Mucosa of descending colon (tissue), 3 donors: ENCODE measurements around the gene DEF6. TPM values are rescaled to one million over a fixed set of nuclear protein-coding genes. Genes with fewer than 3 reads are reported as not detected.
"Not testable (repeated sequence)": the region's sequence is repeated elsewhere in the genome, so short reads cannot be mapped to it uniquely, and the experiment has no call there.

ENCODE experiments used
- ATAC-seq: fragments of 200-7000 bp; cut with Tn5 transposase; one replicate; pipeline ENCODE4 v1.9.1; 2020; ENCODE audit warnings: mild to moderate bottlenecking, moderate library complexity
- DNase-seq, 3 donors: peaks; one replicate each; pipeline ENCODE4 v3.0.0-alpha.2; 2020
- H3K36me3 ChIP-seq: fragments of 200-600 bp; one replicate; pipeline ENCODE4 v1.8.0; 2021; ENCODE audit warnings: low read depth, mild to moderate bottlenecking
- H3K4me1 ChIP-seq: fragments of 200-600 bp; one replicate; pipeline ENCODE4 v1.8.0; 2021; ENCODE audit warnings: low read depth, mild to moderate bottlenecking
- H3K4me3 ChIP-seq: fragments of 200-600 bp; one replicate; pipeline ENCODE4 v1.8.0; 2021; ENCODE audit warnings: mild to moderate bottlenecking
- H3K9me3 ChIP-seq: fragments of 200-600 bp; one replicate; pipeline ENCODE4 v1.8.0; 2021; ENCODE audit warnings: mild to moderate bottlenecking
- intact Hi-C, 2 donors: fragments of 100-400 bp; cut with DNase I in 1 of 2; cut with micrococcal nuclease in 1 of 2; formaldehyde crosslinking; loops; one replicate each; pipeline versions ENCODE4 v1.11.0 to v1.11.1; 2022; cut with DNase I, micrococcal nuclease
- total RNA-seq, 3 donors: library from RNA; stranded (reverse); fragmentation: NEBNext Ultra II Directional in 2 of 3; extraction: Animal tissue kit (Norgen Biotek cat#: 25700) in 2 of 3; gene quantifications; one replicate each; pipeline versions ENCODE4 v1.2.1 to v1.2.4, GENCODE V29; 2021 to 2023
- TF ChIP-seq, protein P1 (sequence below): fragments of 200-600 bp; IDR thresholded peaks from one replicate; pipeline ENCODE4 v1.8.0; 2022; ENCODE audit warnings: antibody characterized with exemption, mild to moderate bottlenecking
- donor health status: DM: no; HTN: no; CAD: no; lungs with moderate emphysema.
- donor health status: DM: no; HTN: no; CAD: no.
- donor health status: DM: no; HTN: yes; CAD: no.

The DEF6 gene
- total RNA-seq, 3 donors from 2014 or later = 7.4 to 15.1 (median 13.7) TPM

DNA sequence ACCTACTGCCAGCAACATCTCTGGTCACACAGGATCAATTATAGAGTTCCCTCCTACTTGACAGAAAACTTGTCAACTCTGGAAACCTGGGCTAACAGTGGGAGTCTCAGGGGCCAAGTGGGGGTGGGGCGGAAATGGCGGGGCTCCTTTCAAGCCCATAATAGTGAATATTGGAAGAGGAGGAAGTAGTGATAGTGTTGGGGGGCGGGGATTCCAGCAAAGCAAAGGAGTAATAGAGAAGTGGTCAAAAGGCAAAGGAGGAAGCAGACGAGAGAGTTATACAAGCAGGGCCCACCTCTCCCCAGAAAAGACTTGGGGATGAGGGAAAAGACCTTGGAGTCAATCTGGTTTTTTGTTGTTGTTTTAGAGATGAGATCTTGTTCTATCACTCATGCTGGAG lies 2.1 kb downstream of the DEF6 start:
- DNase-seq (peak; percentile 55 to 69 (median 60)), ATAC-seq (no peak)
- intact Hi-C loops = no loop called here
- no peaks in the 10 kb centered on the region for H3K9me3 ChIP-seq
- H3K36me3 ChIP-seq = no peaks in the 10 kb centered on the region
- peaks cover 28% of the 10 kb centered on the region for H3K4me1 ChIP-seq
- TF ChIP-seq, protein P1, sequence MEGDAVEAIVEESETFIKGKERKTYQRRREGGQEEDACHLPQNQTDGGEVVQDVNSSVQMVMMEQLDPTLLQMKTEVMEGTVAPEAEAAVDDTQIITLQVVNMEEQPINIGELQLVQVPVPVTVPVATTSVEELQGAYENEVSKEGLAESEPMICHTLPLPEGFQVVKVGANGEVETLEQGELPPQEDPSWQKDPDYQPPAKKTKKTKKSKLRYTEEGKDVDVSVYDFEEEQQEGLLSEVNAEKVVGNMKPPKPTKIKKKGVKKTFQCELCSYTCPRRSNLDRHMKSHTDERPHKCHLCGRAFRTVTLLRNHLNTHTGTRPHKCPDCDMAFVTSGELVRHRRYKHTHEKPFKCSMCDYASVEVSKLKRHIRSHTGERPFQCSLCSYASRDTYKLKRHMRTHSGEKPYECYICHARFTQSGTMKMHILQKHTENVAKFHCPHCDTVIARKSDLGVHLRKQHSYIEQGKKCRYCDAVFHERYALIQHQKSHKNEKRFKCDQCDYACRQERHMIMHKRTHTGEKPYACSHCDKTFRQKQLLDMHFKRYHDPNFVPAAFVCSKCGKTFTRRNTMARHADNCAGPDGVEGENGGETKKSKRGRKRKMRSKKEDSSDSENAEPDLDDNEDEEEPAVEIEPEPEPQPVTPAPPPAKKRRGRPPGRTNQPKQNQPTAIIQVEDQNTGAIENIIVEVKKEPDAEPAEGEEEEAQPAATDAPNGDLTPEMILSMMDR = no peak
- H3K4me3 ChIP-seq = no peak overlapping the region

GRCh38 chr6:35300848-35301247 lies 3.2 kb downstream of the DEF6 start:
- no peak for DNase-seq
- intact Hi-C loops = no loop called here
- Histone ChIP-seq H3K4me1 (peaks cover 28% of the 10 kb centered on the region), H3K36me3 (no peaks in the 10 kb centered on the region), H3K9me3 (no peaks in the 10 kb centered on the region), H3K4me3 (no peak overlapping the region)
- TF ChIP-seq, protein P1 = no peak
- no peak for ATAC-seq

DNA sequence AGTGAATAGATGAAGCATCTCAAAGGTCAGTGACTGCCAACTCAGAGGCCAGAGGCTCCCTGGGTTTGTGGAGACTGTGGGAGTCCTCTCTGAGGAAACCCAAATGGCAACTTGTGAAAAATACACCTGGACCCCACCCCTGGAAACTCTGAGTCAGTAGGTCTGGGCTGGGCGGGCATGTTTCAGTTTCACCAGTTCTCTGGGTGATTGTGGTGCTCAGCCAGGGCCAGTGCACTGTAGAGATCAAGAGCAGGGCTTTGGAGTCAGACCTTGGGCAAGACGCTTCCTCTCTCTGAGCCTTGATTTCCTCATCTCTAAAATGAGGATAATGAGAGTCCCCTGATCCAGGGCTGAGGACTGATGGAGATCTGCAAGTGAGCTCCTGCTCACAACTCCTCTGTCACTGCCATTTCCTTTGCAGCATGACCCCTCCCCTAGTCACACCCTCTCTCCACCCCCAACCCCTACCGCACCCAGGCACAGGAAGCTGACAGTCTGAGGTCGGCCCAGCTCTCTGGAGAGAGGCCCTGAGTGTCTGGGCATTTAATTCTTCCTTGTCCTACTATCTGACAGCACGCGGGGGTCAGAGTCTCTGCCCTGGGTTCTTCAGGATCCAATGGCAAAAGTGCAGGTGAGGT lies 5.1 kb downstream of the DEF6 start:
- no peaks in the 10 kb centered on the region for H3K36me3 ChIP-seq
- H3K9me3 ChIP-seq = no peaks in the 10 kb centered on the region
- H3K4me1 ChIP-seq = peaks cover 24% of the 10 kb centered on the region
- intact Hi-C loops = no loop called here
- peak; percentile 91 for ATAC-seq
- peak; percentile 80 to 89 (median 84) for DNase-seq
- no peak overlapping the region for H3K4me3 ChIP-seq
- TF ChIP-seq, protein P1 = no peak

GRCh38 chr6:35304299-35304698 lies 6.7 kb downstream of the DEF6 start:
- DNase-seq (no peak), ATAC-seq (no peak)
- H3K4me1 ChIP-seq = peaks cover 20% of the 10 kb centered on the region
- no peaks in the 10 kb centered on the region for H3K36me3 ChIP-seq
- H3K9me3 ChIP-seq = no peaks in the 10 kb centered on the region
- intact Hi-C loops = no loop called here
- TF ChIP-seq, protein P1 = no peak
- no peak overlapping the region for H3K4me3 ChIP-seq

DNA sequence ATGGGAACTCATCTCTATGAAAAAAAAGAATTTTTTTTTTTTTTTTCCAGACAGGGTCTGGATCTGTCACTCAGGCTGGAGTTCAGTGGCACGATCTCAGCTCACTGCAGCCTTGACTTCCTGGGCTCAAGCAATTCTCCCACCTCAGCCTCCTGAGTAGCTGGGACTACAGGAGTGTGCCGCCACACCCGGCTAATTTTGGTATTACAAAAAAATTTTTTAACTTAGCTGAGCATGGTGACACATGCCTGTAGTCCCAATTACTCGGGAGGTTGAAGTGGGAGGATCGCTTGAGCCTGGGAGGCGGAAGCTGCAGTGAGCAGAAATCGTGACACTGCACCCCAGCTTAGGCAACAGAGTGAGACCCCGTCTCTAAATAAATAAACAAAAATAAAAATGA lies 7.5 kb downstream of the DEF6 start:
- TF ChIP-seq, protein P1 = no peak
- ATAC-seq (no peak), DNase-seq (no peak)
- Histone ChIP-seq H3K36me3 (no peaks in the 10 kb centered on the region), H3K4me1 (peaks cover 20% of the 10 kb centered on the region), H3K9me3 (no peaks in the 10 kb centered on the region), H3K4me3 (no peak overlapping the region)
- intact Hi-C loops = no loop called here

- H3K36me3 ChIP-seq, ATAC-seq, H3K9me3 ChIP-seq, intact Hi-C loops, DNase-seq, H3K4me3 ChIP-seq: not testable (repeated sequence)
- H3K4me1 ChIP-seq = peaks cover 14% of the 10 kb centered on the region
These were observed 9.5 kb downstream of the DEF6 start for GRCh38 chr6:35307138-35307537.

GRCh38 chr6:35308543-35308942 lies 10.9 kb downstream of the DEF6 start:
- H3K36me3 ChIP-seq, DNase-seq, H3K4me3 ChIP-seq, ATAC-seq, H3K4me1 ChIP-seq, H3K9me3 ChIP-seq, intact Hi-C loops: not testable (repeated sequence)
